CD8-positive, alpha-beta memory T cell (primary cell): ENCODE measurements around the gene UNC45B. TPM values are rescaled to one million over a fixed set of nuclear protein-coding genes. Genes with fewer than 3 reads are reported as not detected.

Experiments used
- CTCF ChIA-PET: fragments of 350-600 bp; sonication (Branson Sonifier 250); formaldehyde crosslinking; loops from one replicate; lab custom pipeline; 2021; ENCODE audit warnings: antibody characterized with exemption; lab: Charles Lee
- POLR2A ChIA-PET: fragments of 350-600 bp; sonication (Branson Sonifier 250); formaldehyde crosslinking; loops from one replicate; lab custom pipeline; 2021; ENCODE audit warnings: antibody characterized with exemption; lab: Charles Lee
- DNase-seq, 5 donors: peaks; one replicate each; pipeline versions ENCODE4 v3.0.0 to v3.0.0-alpha.2; 2020 to 2022; ENCODE audit warnings: mixed read lengths in 1 of 5
- H3K27ac ChIP-seq: one replicate; pipeline ENCODE4 v1.7.0; 2013; ENCODE audit warnings: low read depth, mild to moderate bottlenecking, low read length, moderate library complexity
- H3K27me3 ChIP-seq: 2 replicates; pipeline ENCODE4 v1.7.0; 2013; ENCODE audit warnings: low read length, mild to moderate bottlenecking; ENCODE audit not compliant: insufficient read depth, poor library complexity, severe bottlenecking
- H3K36me3 ChIP-seq: 2 replicates; pipeline ENCODE4 v1.7.0; 2013; ENCODE audit warnings: mild to moderate bottlenecking, low read length, moderate library complexity; ENCODE audit not compliant: insufficient read depth
- H3K4me1 ChIP-seq: 2 replicates; pipeline ENCODE4 v1.7.0; 2013; ENCODE audit warnings: mild to moderate bottlenecking, low read length, moderate library complexity; ENCODE audit not compliant: insufficient read depth
- H3K4me3 ChIP-seq: 2 replicates; pipeline ENCODE4 v1.7.0; 2013; ENCODE audit warnings: mild to moderate bottlenecking, low read length
- H3K9me3 ChIP-seq: 2 replicates; pipeline ENCODE4 v1.7.0; 2013; ENCODE audit warnings: mild to moderate bottlenecking, low read length
- H3K27ac Mint-ChIP-seq, 8 donors: one replicate each; pipeline ENCODE4 v1.8.0; 2020 to 2021; ENCODE audit warnings: mixed read lengths in 8 of 8, mild to moderate bottlenecking in 6 of 8, inconsistent platforms in 3 of 8, moderate library complexity in 3 of 8
- H3K27me3 Mint-ChIP-seq, 2 donors: one replicate each; pipeline ENCODE4 v1.8.0; 2020 to 2021; ENCODE audit warnings: mixed read lengths in 2 of 2, mild to moderate bottlenecking in 1 of 2, moderate library complexity in 1 of 2
- H3K36me3 Mint-ChIP-seq, 3 donors: one replicate each; pipeline ENCODE4 v1.8.0; 2020 to 2021; ENCODE audit warnings: mixed read lengths in 3 of 3, inconsistent platforms in 1 of 3, mild to moderate bottlenecking in 1 of 3
- H3K4me1 Mint-ChIP-seq, 3 donors: one replicate each; pipeline ENCODE4 v1.8.0; 2020 to 2021; ENCODE audit warnings: mixed read lengths in 3 of 3, inconsistent platforms in 1 of 3, mild to moderate bottlenecking in 1 of 3
- H3K4me3 Mint-ChIP-seq, 7 donors: one replicate each; pipeline ENCODE4 v1.8.0; 2020 to 2021; ENCODE audit warnings: mixed read lengths in 7 of 7, mild to moderate bottlenecking in 6 of 7, moderate library complexity in 4 of 7, inconsistent platforms in 2 of 7
- H3K9me3 Mint-ChIP-seq, 5 donors: one replicate each; pipeline ENCODE4 v1.8.0; 2020 to 2022; ENCODE audit warnings: mixed read lengths in 5 of 5, mild to moderate bottlenecking in 3 of 5, moderate library complexity in 2 of 5, inconsistent platforms in 1 of 5
- polyA plus RNA-seq: library from polyadenylated mRNA; unstranded; fragments of 300-500 nt; fragmentation: Illumina TruSeq; gene quantifications from one replicate; pipeline ENCODE4 v1.2.3, GENCODE V29; 2021
- total RNA-seq, 2 experiments: library from RNA; stranded (reverse); gene quantifications; one replicate each; pipeline ENCODE4 v1.2.3, GENCODE V29; 2021

Gene UNC45B
- total and polyA plus RNA-seq, 3 experiments from 2014 or later: 0.43 TPM; not detected in 2

GRCh38 chr17:35154196-35155165, 6.9 kb downstream of the UNC45B start:
- Mint-ChIP-seq H3K27me3 (no peaks in the 10 kb centered on the region), H3K27ac (peak overlapping the region in 1 of 8 donors; percentile 22), H3K36me3 (no peaks in the 10 kb centered on the region), H3K4me3 (no peak overlapping the region), H3K9me3 (no peaks in the 10 kb centered on the region), H3K4me1 (peaks cover 4% of the 10 kb centered on the region in 3 donors)
- Histone ChIP-seq H3K9me3 (no peaks in the 10 kb centered on the region), H3K27ac (no peak overlapping the region), H3K4me1 (peaks cover 9% of the 10 kb centered on the region), H3K36me3 (no peaks in the 10 kb centered on the region), H3K27me3 (no peaks in the 10 kb centered on the region), H3K4me3 (no peak overlapping the region)
- no peak for DNase-seq
- CTCF ChIA-PET: no interaction called here
- POLR2A ChIA-PET: no interaction called here

DNA sequence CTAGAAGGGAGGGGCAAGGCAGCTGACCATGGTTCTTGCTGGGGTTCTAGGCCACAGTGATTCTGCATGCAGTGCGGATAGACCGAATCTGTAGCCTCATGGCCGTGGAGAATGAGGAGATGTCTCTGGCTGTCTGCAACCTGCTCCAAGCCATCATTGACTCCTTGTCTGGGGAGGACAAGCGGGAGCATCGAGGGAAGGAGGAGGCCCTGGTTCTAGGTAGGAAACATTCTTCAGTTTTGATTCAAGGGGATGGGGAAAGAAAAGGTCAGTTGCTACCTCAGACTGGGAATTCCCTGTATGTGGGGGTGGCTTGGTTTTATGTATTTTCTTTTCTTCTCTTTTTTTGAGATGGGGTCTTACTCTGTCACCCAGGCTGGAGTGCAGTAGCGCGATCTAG, 7.6 kb downstream of the UNC45B start:
- POLR2A ChIA-PET: no interaction called here
- H3K4me3 ChIP-seq: no peak overlapping the region
- no peaks in the 10 kb centered on the region for H3K36me3 ChIP-seq
- Mint-ChIP-seq H3K27ac (no peak overlapping the region), H3K9me3 (no peaks in the 10 kb centered on the region), H3K27me3 (no peaks in the 10 kb centered on the region), H3K4me1 (peaks cover 11 to 12% (median 11%) of the 10 kb centered on the region in 3 donors), H3K36me3 (no peaks in the 10 kb centered on the region), H3K4me3 (no peak overlapping the region)
- H3K27me3 ChIP-seq: no peaks in the 10 kb centered on the region
- DNase-seq: no peak
- H3K27ac ChIP-seq: no peak overlapping the region
- no peaks in the 10 kb centered on the region for H3K9me3 ChIP-seq
- CTCF ChIA-PET: no interaction called here
- peaks cover 16% of the 10 kb centered on the region for H3K4me1 ChIP-seq

- H3K4me3 ChIP-seq: no peak overlapping the region
- Mint-ChIP-seq H3K36me3 (no peaks in the 10 kb centered on the region), H3K27ac (peak overlapping the region; percentile 42 to 96 (median 85)), H3K4me1 (peaks cover 38 to 49% (median 49%) of the 10 kb centered on the region in 3 donors), H3K27me3 (peaks cover 0 to 2% of the 10 kb centered on the region in 2 donors), H3K4me3 (peak overlapping the region in 6 of 7 donors; percentile 18 to 76 (median 74)), H3K9me3 (no peaks in the 10 kb centered on the region)
- H3K4me1 ChIP-seq: peaks cover 50% of the 10 kb centered on the region
- CTCF ChIA-PET: interaction anchor here (1.3 kb wide), 1 partner anchor 18 kb away, joined by 6 read pairs; the partner anchor contains the start of gene NLE1
- H3K27me3 ChIP-seq: no peaks in the 10 kb centered on the region
- POLR2A ChIA-PET: interaction anchor here (0.8 kb wide), 1 partner anchor 18 kb away, joined by 8 read pairs; the partner anchor contains the start of gene NLE1
- no peaks in the 10 kb centered on the region for H3K9me3 ChIP-seq
- no peaks in the 10 kb centered on the region for H3K36me3 ChIP-seq
- DNase-seq: no peak
- H3K27ac ChIP-seq: peak overlapping the region; percentile 14
Observed at GRCh38 chr17:35159940-35160339, 12.3 kb downstream of the UNC45B start.

- Histone ChIP-seq H3K4me3 (peak overlapping the region; percentile 43), H3K4me1 (peaks cover 56% of the 10 kb centered on the region), H3K27me3 (no peaks in the 10 kb centered on the region), H3K27ac (peak overlapping the region; percentile 53), H3K36me3 (no peaks in the 10 kb centered on the region), H3K9me3 (no peaks in the 10 kb centered on the region)
- Mint-ChIP-seq H3K27ac (peak overlapping the region; percentile 82 to 96 (median 90)), H3K4me1 (peaks cover 41 to 55% (median 55%) of the 10 kb centered on the region in 3 donors), H3K9me3 (no peaks in the 10 kb centered on the region), H3K4me3 (peak overlapping the region; percentile 61 to 78 (median 75)), H3K27me3 (peaks cover 0 to 2% of the 10 kb centered on the region in 2 donors), H3K36me3 (no peaks in the 10 kb centered on the region)
- DNase-seq: peak in 3 of 5 donors; percentile 64 to 78 (median 71)
- POLR2A ChIA-PET: interaction anchor here (0.7 to 1.3 kb wide), 7 partner anchors 19 to 418 kb away, joined by 3 to 10 read pairs (median 3); partner anchors contain the start of genes NLE1, PEX12, SLFN13 and SLFN5
- CTCF ChIA-PET: interaction anchor here (0.8 to 1.8 kb wide), 6 partner anchors 19 to 442 kb away, joined by 3 to 6 read pairs (median 4); partner anchors contain the start of gene NLE1
Observed at GRCh38 chr17:35160354-35161201, 13.0 kb downstream of the UNC45B start.

GRCh38 chr17:35161281-35161761, 13.7 kb downstream of the UNC45B start:
- POLR2A ChIA-PET: interaction anchor here (0.7 to 1.3 kb wide), 5 partner anchors 53 to 418 kb away, joined by 3 to 10 read pairs (median 3); partner anchors contain the start of genes PEX12, SLFN13 and SLFN5
- H3K27me3 ChIP-seq: no peaks in the 10 kb centered on the region
- peak overlapping the region; percentile 43 for H3K4me3 ChIP-seq
- peak overlapping the region; percentile 53 for H3K27ac ChIP-seq
- Mint-ChIP-seq H3K4me3 (peak overlapping the region; percentile 61 to 78 (median 75)), H3K9me3 (no peaks in the 10 kb centered on the region), H3K27ac (peak overlapping the region; percentile 82 to 96 (median 90)), H3K4me1 (peaks cover 43 to 58% (median 55%) of the 10 kb centered on the region in 3 donors), H3K27me3 (peaks cover 0 to 2% of the 10 kb centered on the region in 2 donors), H3K36me3 (peaks cover 0 to 1% (median 0%) of the 10 kb centered on the region in 3 donors)
- no peaks in the 10 kb centered on the region for H3K36me3 ChIP-seq
- CTCF ChIA-PET: interaction anchor here (0.7 to 1.8 kb wide), 7 partner anchors 20 to 441 kb away, joined by 3 to 6 read pairs (median 4); partner anchors contain the start of genes NLE1 and SLFN5
- no peaks in the 10 kb centered on the region for H3K9me3 ChIP-seq
- DNase-seq: peak in 2 of 5 donors; percentile 50 to 57
- peaks cover 57% of the 10 kb centered on the region for H3K4me1 ChIP-seq

- H3K36me3 Mint-ChIP-seq: peaks cover 0 to 1% (median 0%) of the 10 kb centered on the region in 3 donors
- H3K27ac Mint-ChIP-seq: peak overlapping the region; percentile 35 to 96 (median 83)
- Histone ChIP-seq H3K9me3 (no peaks in the 10 kb centered on the region), H3K4me3 (no peak overlapping the region), H3K4me1 (peaks cover 57% of the 10 kb centered on the region), H3K36me3 (no peaks in the 10 kb centered on the region), H3K27ac (no peak overlapping the region), H3K27me3 (no peaks in the 10 kb centered on the region)
- H3K9me3 Mint-ChIP-seq: no peaks in the 10 kb centered on the region
- POLR2A ChIA-PET: no interaction called here
- peaks cover 47 to 59% (median 55%) of the 10 kb centered on the region in 3 donors for H3K4me1 Mint-ChIP-seq
- H3K27me3 Mint-ChIP-seq: peaks cover 0 to 2% of the 10 kb centered on the region in 2 donors
- CTCF ChIA-PET: interaction anchor here (1.2 kb wide), 1 partner anchor 8 kb away, joined by 3 read pairs; no protein-coding TSS in a partner anchor
- no peak for DNase-seq
- H3K4me3 Mint-ChIP-seq: peak overlapping the region in 1 of 7 donors; percentile 12
Observed at GRCh38 chr17:35162755-35163154, 15.1 kb downstream of the UNC45B start.

GRCh38 chr17:35163886-35164285, 16.3 kb downstream of the UNC45B start:
- H3K9me3 ChIP-seq: no peaks in the 10 kb centered on the region
- Mint-ChIP-seq H3K4me1 (peaks cover 47 to 59% (median 55%) of the 10 kb centered on the region in 3 donors), H3K27ac (peak overlapping the region in 6 of 8 donors; percentile 37 to 72 (median 66)), H3K36me3 (peaks cover 0 to 1% (median 0%) of the 10 kb centered on the region in 3 donors), H3K27me3 (peaks cover 0 to 2% of the 10 kb centered on the region in 2 donors), H3K4me3 (no peak overlapping the region), H3K9me3 (no peaks in the 10 kb centered on the region)
- no peak overlapping the region for H3K4me3 ChIP-seq
- H3K36me3 ChIP-seq: no peaks in the 10 kb centered on the region
- DNase-seq: no peak
- POLR2A ChIA-PET: no interaction called here
- H3K27me3 ChIP-seq: no peaks in the 10 kb centered on the region
- no peak overlapping the region for H3K27ac ChIP-seq
- H3K4me1 ChIP-seq: peaks cover 54% of the 10 kb centered on the region
- CTCF ChIA-PET: interaction anchor here (1.0 to 1.9 kb wide), 3 partner anchors 21 to 600 kb away, joined by 3 to 4 read pairs (median 3); no protein-coding TSS in a partner anchor
